Calu3 (cell line): Measurements from ENCODE around the gene PCSK4. TPM values are rescaled to one million over a fixed set of nuclear protein-coding genes. Genes with fewer than 3 reads are reported as not detected.

Experiments used
- BruUV-seq: library from RNA; stranded (reverse); fragments of 400-500 nt; replicated peaks from 2 replicates; lab custom pipeline; 2021; lab: Mats Ljungman, UMichigan
- CTCF ChIA-PET: fragments of 300-600 bp; sonication (Branson Sonifier 250); formaldehyde crosslinking; loops from one replicate; lab custom pipeline; 2022; ENCODE audit warnings: antibody characterized with exemption; lab: Charles Lee
- DNase-seq: peaks from one replicate; pipeline ENCODE4 v3.0.0; 2022
- H3K27ac Mint-ChIP-seq: one replicate; pipeline ENCODE4 v1.8.0; 2022; ENCODE audit warnings: mixed read lengths; ENCODE audit not compliant: unreplicated experiment
- H3K27me3 Mint-ChIP-seq: one replicate; pipeline ENCODE4 v1.8.0; 2022; ENCODE audit warnings: mixed read lengths; ENCODE audit not compliant: unreplicated experiment
- H3K36me3 Mint-ChIP-seq: one replicate; pipeline ENCODE4 v1.8.0; 2022; ENCODE audit warnings: mild to moderate bottlenecking, moderate library complexity, mixed read lengths; ENCODE audit not compliant: insufficient read depth, unreplicated experiment
- H3K4me1 Mint-ChIP-seq: one replicate; pipeline ENCODE4 v1.8.0; 2022; ENCODE audit warnings: mild to moderate bottlenecking, low read depth, mixed read lengths; ENCODE audit not compliant: unreplicated experiment
- H3K4me3 Mint-ChIP-seq: one replicate; pipeline ENCODE4 v1.8.0; 2022; ENCODE audit warnings: mild to moderate bottlenecking, low read depth, moderate library complexity, mixed read lengths; ENCODE audit not compliant: unreplicated experiment
- H3K9me3 Mint-ChIP-seq: one replicate; pipeline ENCODE4 v1.8.0; 2022; ENCODE audit warnings: low read depth, mixed read lengths; ENCODE audit not compliant: unreplicated experiment
- CTCF ChIP-seq: fragments of 200-600 bp; IDR thresholded peaks from one replicate; pipeline ENCODE4 v1.8.0; 2022; ENCODE audit warnings: antibody characterized with exemption; ENCODE audit not compliant: unreplicated experiment
- intact Hi-C: fragments of 100-400 bp; cut with micrococcal nuclease; formaldehyde crosslinking; loops from one replicate; pipeline ENCODE4 v1.10.0; 2022; ENCODE audit not compliant: unreplicated experiment
- total RNA-seq: library from RNA; stranded (reverse); gene quantifications from 2 replicates; pipeline ENCODE4 v1.2.3, GENCODE V29; 2022

The PCSK4 gene
- total RNA-seq, 1 experiment from 2014 or later = 5.5 TPM

- Mint-ChIP-seq H3K27me3 (no peaks in the 10 kb centered on the region), H3K36me3 (peaks cover 18% of the 10 kb centered on the region), H3K27ac (no peak overlapping the region), H3K4me3 (no peak overlapping the region), H3K9me3 (no peaks in the 10 kb centered on the region), H3K4me1 (no peaks in the 10 kb centered on the region)
- CTCF ChIA-PET = interaction anchor here (0.6 kb wide), 1 partner anchor 30 kb away, joined by 3 read pairs; no protein-coding TSS in a partner anchor
- DNase-seq = no peak
- no TSS peak for BruUV-seq
- intact Hi-C loops = no loop called here
- TF ChIP-seq CTCF = no peak
Measured at GRCh38 chr19:1431759-1432506, 58.2 kb downstream of the PCSK4 start.

Other genes with a start within 250 kb of the PCSK4 start
- gene ATP5F1D, start 248.6 kb downstream of the PCSK4 start, total RNA-seq = 86.6 and 91.8 TPM in 2 replicates
- 61.8 and 72.4 TPM in 2 replicates for gene MIDN, start 241.8 kb downstream of the PCSK4 start, total RNA-seq
- 102 and 112 TPM in 2 replicates for gene CIRBP, start 221.0 kb downstream of the PCSK4 start, total RNA-seq
- gene FAM174C, start 214.8 kb downstream of the PCSK4 start, total RNA-seq = 32.9 and 34.4 TPM in 2 replicates
- 0.90 and 0.95 TPM in 2 replicates for gene EFNA2, start 204.5 kb downstream of the PCSK4 start, total RNA-seq
- gene NDUFS7, start 106.4 kb downstream of the PCSK4 start, total RNA-seq = 60.3 and 67.9 TPM in 2 replicates
- 14.3 and 19.4 TPM in 2 replicates for gene GAMT, start 88.8 kb downstream of the PCSK4 start, total RNA-seq
- 148 and 151 TPM in 2 replicates for gene DAZAP1, start 82.8 kb downstream of the PCSK4 start, total RNA-seq
- gene RPS15, start 52.0 kb downstream of the PCSK4 start, total RNA-seq = 628 and 642 TPM in 2 replicates
- 0.12 and 0.44 TPM in 2 replicates for gene APC2, start 40.2 kb downstream of the PCSK4 start, total RNA-seq
- 33.7 and 33.8 TPM in 2 replicates for gene C19orf25, start 11.1 kb downstream of the PCSK4 start, total RNA-seq
- 13.9 and 16.2 TPM in 2 replicates for gene REEP6, start 831 bp upstream of the PCSK4 start, total RNA-seq
- 9.5 and 9.6 TPM in 2 replicates for gene ADAMTSL5, start 22.7 kb upstream of the PCSK4 start, total RNA-seq
- gene PLK5, start 33.7 kb upstream of the PCSK4 start, total RNA-seq = not detected in 2 replicates
- 41.4 and 42.0 TPM in 2 replicates for gene MEX3D, start 78.0 kb upstream of the PCSK4 start, total RNA-seq
- gene MBD3, start 102.5 kb upstream of the PCSK4 start, total RNA-seq = 52.2 and 65.6 TPM in 2 replicates
- 148 and 149 TPM in 2 replicates for gene UQCR11, start 115.1 kb upstream of the PCSK4 start, total RNA-seq
- 102 and 110 TPM in 2 replicates for gene TCF3, start 162.3 kb upstream of the PCSK4 start, total RNA-seq